Psoas muscle (tissue), 8 donors: ENCODE results near the gene EFEMP2. TPM values are rescaled to one million over a fixed set of nuclear protein-coding genes. Genes with fewer than 3 reads are reported as not detected.

Experiments used
- ATAC-seq, 4 donors: fragments of 200-7000 bp; cut with Tn5 transposase; one replicate each; pipeline ENCODE4 v1.9.1; 2020; ENCODE audit warnings: moderate library complexity in 3 of 4, mild to moderate bottlenecking in 2 of 4
- DNase-seq, 2 donors: peaks; one replicate each; pipeline ENCODE4 v3.0.0-alpha.2; 2020
- H3K27ac ChIP-seq: fragments of 200-600 bp; one replicate; pipeline ENCODE4 v1.8.0; 2022
- H3K27me3 ChIP-seq, 3 donors: fragments of 200-600 bp in 1 of 3; one replicate each; pipeline versions ENCODE4 v1.6.1 to v1.8.0; 2013 to 2022; ENCODE audit warnings: low read length in 2 of 3, mild to moderate bottlenecking in 2 of 3, moderate library complexity in 1 of 3; ENCODE audit not compliant: insufficient read depth in 3 of 3
- H3K36me3 ChIP-seq, 2 donors: fragments of 200-600 bp in 1 of 2; one replicate each; pipeline versions ENCODE4 v1.6.1 to v1.8.0; 2013 to 2022; ENCODE audit warnings: low read depth in 1 of 2, mild to moderate bottlenecking in 1 of 2, moderate library complexity in 1 of 2; ENCODE audit not compliant: insufficient read depth in 1 of 2
- H3K4me1 ChIP-seq: fragments of 200-600 bp; one replicate; pipeline ENCODE4 v1.8.0; 2022
- H3K4me3 ChIP-seq: fragments of 200-600 bp; one replicate; pipeline ENCODE4 v1.8.0; 2022; ENCODE audit warnings: mild to moderate bottlenecking
- H3K9me3 ChIP-seq: fragments of 200-600 bp; one replicate; pipeline ENCODE4 v1.8.0; 2022
- CTCF ChIP-seq: fragments of 200-600 bp; IDR thresholded peaks from one replicate; pipeline ENCODE4 v1.8.0; 2022; ENCODE audit warnings: antibody characterized with exemption
- WGBS, 3 donors: extraction: QIAGEN DNeasy Blood & Tissue Kit; methylation state at CpG; one replicate each; pipeline versions ENCODE4 v1.1.6 to v1.1.7; 2013; 5-methylcytosine and 5-hydroxymethylcytosine counted together
- intact Hi-C, 2 donors: fragments of 100-400 bp; cut with DNase I; formaldehyde crosslinking; loops; one replicate each; pipeline versions ENCODE4 v1.11.0 to v1.14.2; 2022
- polyA plus RNA-seq, 3 donors: library from polyadenylated mRNA; stranded (reverse); fragments of 200-250 nt; gene quantifications; one replicate each; pipeline ENCODE4 v1.2.3, GENCODE V29; 2013
- total RNA-seq, 4 donors: library from RNA; stranded (reverse); fragmentation: NEBNext Ultra II Directional in 2 of 4; extraction: Animal tissue kit (Norgen Biotek cat#: 25700) in 2 of 4; gene quantifications; one replicate each; pipeline versions ENCODE4 v1.2.1 to v1.2.4, GENCODE V29; 2021 to 2023
- donor health status: healthy with polysubstance abuse.
- donor health status: DM: no; HTN: no; CAD: no; lungs with moderate emphysema.
- donor health status: Bipolar disorder and iron deficiency.
- donor health status: healthy.
- donor health status: DM: yes; HTN: yes; CAD: no.
- donor health status: DM: no; HTN: no; CAD: no.
- donor health status: DM: no; HTN: no; CAD: no.
- donor health status: DM: yes; HTN: yes; CAD: no.

Gene EFEMP2
- total and polyA plus RNA-seq, 7 donors = 14.8 to 46.6 (median 20.8) TPM

GRCh38 chr11:65884716-65885092 lies 12.1 kb upstream of the EFEMP2 start:
- intact Hi-C loops = loop anchor here (1.0 to 5.0 kb wide), 2 partner anchors 78 to 104 kb away; partner anchors contain the start of gene SART1 (in 2 of the 2)
- no peaks in the 10 kb centered on the region for H3K9me3 ChIP-seq
- peaks cover 15% of the 10 kb centered on the region for H3K4me1 ChIP-seq

GRCh38 chr11:65883786-65884715 lies 11.5 kb upstream of the EFEMP2 start:
- Histone ChIP-seq H3K27me3 (no peaks in the 10 kb centered on the region), H3K27ac (no peak overlapping the region), H3K4me3 (no peak overlapping the region), H3K4me1 (peaks cover 9% of the 10 kb centered on the region), H3K36me3 (peaks cover 9 to 49% of the 10 kb centered on the region in 2 donors), H3K9me3 (no peaks in the 10 kb centered on the region)
- no peak for TF ChIP-seq CTCF
- no peak for ATAC-seq
- DNase-seq = no peak
- intact Hi-C loops = loop anchor here in 1 of 2 donors (1.0 kb wide), 1 partner anchor 104 kb away; no protein-coding TSS in a partner anchor
- WGBS, 3 donors = 79 to 82% (median 80%) methylated on average over 28 of the region's 28 CpGs

More at GRCh38 chr11:65884716-65885092, 12.1 kb upstream of the EFEMP2 start:
- TF ChIP-seq CTCF = peak; percentile 99
- no peak overlapping the region for H3K4me3 ChIP-seq
- ATAC-seq = peak; percentile 37 to 52 (median 44)
- H3K27me3 ChIP-seq = no peaks in the 10 kb centered on the region
- no peak overlapping the region for H3K27ac ChIP-seq
- peaks cover 9 to 49% of the 10 kb centered on the region in 2 donors for H3K36me3 ChIP-seq
- DNase-seq = peak; percentile 80 to 87
- 19 to 32% (median 22%) methylated on average over 8 to 9 of the region's 9 CpGs for WGBS, 3 donors

GRCh38 chr11:65883058-65883761 lies 10.6 kb upstream of the EFEMP2 start:
- intact Hi-C loops = no loop called here
- Histone ChIP-seq H3K9me3 (no peaks in the 10 kb centered on the region), H3K27me3 (no peaks in the 10 kb centered on the region), H3K4me3 (no peak overlapping the region), H3K27ac (no peak overlapping the region), H3K36me3 (peaks cover 9 to 49% of the 10 kb centered on the region in 2 donors), H3K4me1 (peaks cover 8% of the 10 kb centered on the region)
- ATAC-seq (no peak), DNase-seq (no peak)
- WGBS, 3 donors = 91 to 97% (median 92%) methylated on average over 12 to 13 of the region's 13 CpGs
- no peak for TF ChIP-seq CTCF

GRCh38 chr11:65882120-65883057 lies 9.8 kb upstream of the EFEMP2 start:
- intact Hi-C loops = no loop called here
- H3K4me1 ChIP-seq = peaks cover 2% of the 10 kb centered on the region
- H3K36me3 ChIP-seq = peaks cover 9 to 49% of the 10 kb centered on the region in 2 donors
- 87 to 93% (median 88%) methylated on average over 29 to 30 of the region's 30 CpGs for WGBS, 3 donors
- TF ChIP-seq CTCF = no peak
- no peak for DNase-seq
- H3K27ac ChIP-seq = no peak overlapping the region
- H3K27me3 ChIP-seq = no peaks in the 10 kb centered on the region
- H3K4me3 ChIP-seq = no peak overlapping the region
- no peak for ATAC-seq
- H3K9me3 ChIP-seq = no peaks in the 10 kb centered on the region
